C4-2B (cell line): ENCODE data around the gene ZP1.
"Not testable (repeated sequence)": the region's sequence is repeated elsewhere in the genome, so short reads cannot be mapped to it uniquely, and the experiment has no call there.

Experiments used
- H3K27ac ChIP-seq: fragments of 450-650 bp; 2 replicates; pipeline ENCODE4 v1.5.1; 2017
- CTCF ChIP-seq: fragments of 450-650 bp; conservative IDR thresholded peaks from 2 replicates; pipeline ENCODE4 v1.5.1; 2017; ENCODE audit warnings: mild to moderate bottlenecking
- ZFX ChIP-seq: fragments of 450-650 bp; IDR thresholded peaks from 2 replicates; pipeline ENCODE4 v1.6.1; 2017

Gene ZP1

GRCh38 chr11:60866911-60867870 lies at the start of gene ZP1:
Gene ZP1 (plus strand): TSS chr11:60867542. CDS start chr11:60867562, 20 bp downstream.
- peak within 1 kb of the TSS; percentile 89 for H3K27ac ChIP-seq
- TF ChIP-seq CTCF (no peak), ZFX (peak; percentile 14; the same call in 1 of the 2 replicates)

- H3K27ac ChIP-seq = no peak overlapping the region
- no peak for TF ChIP-seq CTCF
- TF ChIP-seq ZFX = no peak
These were observed 49.3 kb upstream of the ZP1 start for GRCh38 chr11:60818057-60818456.

GRCh38 chr11:60821827-60822599 lies 45.3 kb upstream of the ZP1 start:
- no peak for TF ChIP-seq CTCF
- no peak overlapping the region for H3K27ac ChIP-seq

- not testable (repeated sequence) for H3K27ac ChIP-seq
These were observed 43.5 kb upstream of the ZP1 start for GRCh38 chr11:60823745-60824306.

- TF ChIP-seq CTCF = no peak
- no peak for TF ChIP-seq ZFX
- H3K27ac ChIP-seq = no peak overlapping the region
These were observed 42.2 kb upstream of the ZP1 start for GRCh38 chr11:60825118-60825517.

GRCh38 chr11:60825790-60826189 lies 41.6 kb upstream of the ZP1 start:
- H3K27ac ChIP-seq = no peak overlapping the region
- TF ChIP-seq ZFX = no peak
- no peak for TF ChIP-seq CTCF

- TF ChIP-seq CTCF (no peak), ZFX (no peak)
- no peak overlapping the region for H3K27ac ChIP-seq
These were observed 36.7 kb upstream of the ZP1 start for GRCh38 chr11:60830478-60831142.
